ENCODE results near the gene OR7D2. TPM values are rescaled to one million over a fixed set of nuclear protein-coding genes. Genes with fewer than 3 reads are reported as not detected.
A peak's percentile ranks its signal among the peaks of the same experiment; 100 is the strongest.
"Not testable (repeated sequence)": the region's sequence is repeated elsewhere in the genome, so short reads cannot be mapped to it uniquely, and the experiment has no call there.

OR7D2 gene
- total RNA-seq, 1 experiment from 2014 or later = not detected

DNA sequence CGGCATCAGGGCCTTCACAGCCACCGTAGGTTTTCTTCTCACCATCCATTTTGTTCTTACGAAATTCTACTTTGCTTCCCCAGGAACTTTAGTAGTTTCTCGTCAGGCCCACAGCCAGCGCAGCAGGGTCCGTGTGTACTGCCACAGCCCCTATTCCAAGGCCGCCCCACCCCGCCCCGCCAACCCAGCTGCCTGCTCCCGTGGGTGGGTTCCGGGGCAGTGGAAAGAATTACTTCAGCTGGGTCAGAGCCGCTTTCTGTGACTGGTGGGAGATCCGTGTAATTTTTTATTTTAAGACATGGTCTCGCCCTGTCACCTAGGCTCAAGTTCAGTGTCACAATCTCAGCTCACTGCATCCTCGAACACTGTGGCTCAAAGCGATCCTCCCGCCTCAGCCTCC, 4.2 kb downstream of the OR7D2 start:
- DNase-seq (ENCODE audit: low read depth, low spot score) = no peak
- in situ Hi-C loops (cut with HindIII; ENCODE audit: low pct_unique_long_range_greater_than_20kb, low sequenced_read_pairs) = no loop called here

DNA sequence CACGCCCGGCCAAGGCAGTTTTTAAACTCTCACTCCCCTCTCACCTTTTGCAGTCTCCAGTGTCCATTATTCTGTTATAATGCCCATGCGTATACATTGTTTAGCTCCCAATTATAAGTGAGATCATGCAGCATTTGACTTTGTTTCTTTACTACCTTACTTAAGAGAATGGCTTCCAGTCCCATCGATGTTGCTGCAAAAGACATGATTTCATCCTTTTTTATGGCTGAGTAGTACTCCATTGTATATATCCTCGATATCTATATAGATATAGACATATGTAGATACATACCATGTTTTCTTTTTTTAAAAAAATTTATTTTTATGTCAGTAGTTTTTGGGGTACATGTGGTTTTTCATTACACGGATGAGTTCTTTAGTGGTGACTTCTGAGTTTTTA, 8.4 kb downstream of the OR7D2 start:
- in situ Hi-C loops (cut with HindIII; ENCODE audit: low pct_unique_long_range_greater_than_20kb, low sequenced_read_pairs) = no loop called here

DNA sequence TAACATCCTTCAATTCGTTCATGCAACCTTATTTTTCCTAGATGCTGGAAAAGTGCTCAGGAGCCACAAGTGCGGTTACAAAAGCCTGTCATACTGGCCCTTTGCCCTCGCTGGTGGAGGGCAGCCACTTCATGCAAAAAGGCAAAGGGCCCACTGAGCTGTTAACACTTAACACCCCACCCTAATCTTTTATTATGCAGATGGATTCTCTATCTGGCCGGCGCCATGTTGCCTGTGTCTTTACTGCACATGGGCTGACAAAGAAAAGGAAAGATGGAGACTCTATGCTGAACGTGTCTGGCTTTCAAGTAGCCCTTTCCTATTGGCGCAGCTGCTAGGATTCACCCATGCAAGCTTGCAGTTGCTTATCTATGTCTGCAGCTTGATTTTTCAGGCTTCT, 10.8 kb downstream of the OR7D2 start:
- in situ Hi-C loops (cut with HindIII; ENCODE audit: low pct_unique_long_range_greater_than_20kb, low sequenced_read_pairs) = no loop called here
- DNase-seq (ENCODE audit: low read depth, low spot score) = no peak

More for the DNA sequence above, 8.4 kb downstream of the OR7D2 start:
- DNase-seq (ENCODE audit: low read depth, low spot score) = no peak

DNA sequence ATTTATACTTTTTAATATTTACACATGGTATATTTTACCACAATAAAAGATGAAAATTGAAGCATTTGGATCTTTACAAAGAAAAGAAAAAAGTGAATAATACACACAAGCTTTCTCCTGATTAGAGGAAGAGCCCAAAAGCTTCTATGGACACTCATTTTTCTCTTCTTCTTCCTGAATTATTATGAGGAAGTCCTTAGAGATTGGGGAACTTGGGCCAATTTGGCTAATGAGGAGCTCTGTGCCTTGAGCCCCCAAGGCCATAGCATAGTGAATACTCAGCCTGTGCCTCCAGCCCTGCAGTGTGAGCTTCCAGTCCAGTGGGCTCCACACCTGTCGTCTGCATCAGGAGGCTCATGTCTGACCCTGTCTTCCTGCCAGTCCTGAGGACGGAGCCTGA, 19.3 kb downstream of the OR7D2 start:
- DNase-seq (ENCODE audit: low read depth, low spot score); in situ Hi-C loops (cut with HindIII; ENCODE audit: low pct_unique_long_range_greater_than_20kb, low sequenced_read_pairs): not testable (repeated sequence)

DNA sequence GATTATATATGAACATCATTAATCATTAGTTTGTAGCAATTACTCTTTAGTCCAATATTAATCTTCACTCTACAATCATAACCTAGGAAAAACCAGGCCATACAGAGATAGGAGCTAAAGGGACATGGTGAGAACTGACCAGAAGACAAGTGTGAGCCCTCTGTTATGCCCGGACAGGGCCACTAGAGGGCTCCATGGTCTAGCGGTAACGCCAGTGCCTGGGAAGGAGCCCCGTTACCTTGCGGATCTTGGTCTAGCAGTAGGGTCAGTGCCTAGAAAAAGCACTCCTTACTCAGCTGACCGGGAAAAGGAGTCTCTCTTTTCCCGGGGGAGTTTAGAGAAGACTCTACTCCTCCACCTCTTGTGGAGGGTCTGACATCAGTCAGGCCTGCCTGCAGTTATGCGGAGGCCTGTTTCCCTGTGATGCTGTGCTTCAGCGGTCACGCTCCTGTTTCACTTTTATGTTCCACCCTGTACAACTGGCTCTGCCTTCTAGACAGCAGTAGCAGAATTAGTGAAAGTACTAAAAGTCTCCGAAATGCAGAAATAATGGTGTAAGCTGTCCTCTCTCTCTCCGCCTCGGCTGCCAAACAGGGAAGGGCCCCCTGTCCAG, 26.8 kb downstream of the OR7D2 start:
- in situ Hi-C loops (cut with HindIII; ENCODE audit: low pct_unique_long_range_greater_than_20kb, low sequenced_read_pairs) = no loop called here
- DNase-seq (ENCODE audit: low read depth, low spot score) = peak; percentile 62

DNA sequence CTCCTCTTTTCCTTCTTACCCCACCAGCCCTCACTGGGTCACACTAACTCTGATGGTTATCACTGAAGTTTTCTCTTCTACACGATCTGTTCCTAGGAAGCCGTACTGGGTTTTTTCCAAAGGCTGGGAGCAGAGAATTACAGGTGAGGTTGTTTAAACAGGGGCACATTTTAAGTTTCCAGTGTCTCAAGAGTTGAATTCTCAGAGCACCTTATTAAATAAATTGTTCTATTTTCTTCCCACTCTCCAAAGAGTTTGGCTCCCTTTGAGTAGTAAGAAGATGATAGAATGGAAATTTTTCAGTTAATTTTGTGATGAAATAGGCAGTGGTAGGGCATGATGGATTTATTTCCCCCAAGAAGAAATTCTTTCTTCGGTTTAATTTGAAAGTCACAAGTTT, 40.7 kb downstream of the OR7D2 start, which contains the start of gene OR7D4:
Gene OR7D4, minus strand, starts transcription at position 101 of the 400 bp plus-strand sequence. CDS start 4,752 bp downstream, outside the sequence.
- in situ Hi-C loops (cut with HindIII; ENCODE audit: low pct_unique_long_range_greater_than_20kb, low sequenced_read_pairs) = no loop called here
- DNase-seq (ENCODE audit: low read depth, low spot score) = no peak

Other genes starting within 250 kb of the OR7D2 start
- gene MUC16, start 168.6 kb upstream of the OR7D2 start, total RNA-seq (2014; rRNA removed; shearing (Covaris generic)) = not detected in 2 replicates
- gene OR1M1, start 91.9 kb upstream of the OR7D2 start, total RNA-seq (2014; rRNA removed; shearing (Covaris generic)) = not detected in 2 replicates
- gene OR7G2, start 71.5 kb upstream of the OR7D2 start, total RNA-seq (2014; rRNA removed; shearing (Covaris generic)) = not detected in 2 replicates
- gene OR7G1, start 63.2 kb upstream of the OR7D2 start, total RNA-seq (2014; rRNA removed; shearing (Covaris generic)) = not detected in 2 replicates
- not detected in 2 replicates for gene OR7G3, start 52.0 kb upstream of the OR7D2 start, total RNA-seq (2014; rRNA removed; shearing (Covaris generic))
- gene ZNF317, start 38.6 kb upstream of the OR7D2 start, total RNA-seq (2014; rRNA removed; shearing (Covaris generic)) = 32.9 and 45.4 TPM in 2 replicates
- not detected in 2 replicates for gene OR7D4, start 40.6 kb downstream of the OR7D2 start, total RNA-seq (2014; rRNA removed; shearing (Covaris generic))
- gene OR7E24, start 72.0 kb downstream of the OR7D2 start, total RNA-seq (2014; rRNA removed; shearing (Covaris generic)) = not detected in 2 replicates
- 4.2 and 5.6 TPM in 2 replicates for gene ZNF699, start 130.9 kb downstream of the OR7D2 start, total RNA-seq (2014; rRNA removed; shearing (Covaris generic))
- gene ZNF559, start 145.2 kb downstream of the OR7D2 start, total RNA-seq (2014; rRNA removed; shearing (Covaris generic)) = 16.3 and 18.8 TPM in 2 replicates
- 1.2 and 2.5 TPM in 2 replicates for gene ZNF177, start 184.0 kb downstream of the OR7D2 start, total RNA-seq (2014; rRNA removed; shearing (Covaris generic))